Measurements from ENCODE around the gene PRDM9.
"Not testable (repeated sequence)": the region's sequence is repeated elsewhere in the genome, so short reads cannot be mapped to it uniquely, and the experiment has no call there.

Gene PRDM9

DNA sequence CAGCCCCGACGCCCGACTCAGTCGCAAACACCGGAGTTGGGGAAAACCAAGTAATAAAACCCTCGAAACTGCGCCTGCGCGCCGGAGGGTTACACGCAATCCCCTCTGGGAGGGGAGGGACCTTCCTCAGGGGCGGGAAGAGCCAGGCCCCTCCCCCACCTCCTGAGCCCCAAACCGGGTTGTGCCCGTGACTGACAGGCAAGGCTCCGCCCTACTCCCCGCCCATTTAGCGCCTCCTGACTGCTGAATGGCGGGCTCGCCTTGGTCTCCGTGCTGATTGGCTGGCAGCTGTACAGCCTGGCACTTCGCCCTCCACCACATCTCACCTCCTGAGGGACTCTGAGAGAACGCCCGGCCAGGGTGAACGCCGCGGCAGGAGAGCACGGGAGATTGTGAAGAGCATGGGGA, at the start of gene PRDM9:
TSS of gene PRDM9 (plus strand) at position 332 of the 408 bp plus-strand sequence. CDS start 1,425 bp downstream, outside the sequence.
- Histone ChIP-seq H3K27me3 (ENCODE audit: control insufficient read depth, insufficient read depth, low read length) (no peaks in the 10 kb centered on the region), H3K9me3 (ENCODE audit: control insufficient read depth, low read length) (no peaks in the 10 kb centered on the region), H3K4me3 (ENCODE audit: low read length) (no peak within 1 kb of the TSS), H3K4me1 (ENCODE audit: control insufficient read depth, insufficient read depth, low read length) (no peaks in the 10 kb centered on the region), H3K36me3 (ENCODE audit: control insufficient read depth, insufficient read depth, low read length) (no peaks in the 10 kb centered on the region), H3K9ac (ENCODE audit: low read length) (no peak within 1 kb of the TSS)

- Histone ChIP-seq H3K36me3 (ENCODE audit: control insufficient read depth, insufficient read depth, low read length) (no peaks in the 10 kb centered on the region), H3K4me3 (ENCODE audit: low read length) (no peak overlapping the region), H3K27me3 (ENCODE audit: control insufficient read depth, insufficient read depth, low read length) (no peaks in the 10 kb centered on the region), H3K9ac (ENCODE audit: low read length) (no peak overlapping the region), H3K4me1 (ENCODE audit: control insufficient read depth, insufficient read depth, low read length) (no peaks in the 10 kb centered on the region), H3K9me3 (ENCODE audit: control insufficient read depth, low read length) (no peaks in the 10 kb centered on the region)
Measured at GRCh38 chr5:23457780-23458179, 49.6 kb upstream of the PRDM9 start.

- H3K9me3 ChIP-seq (ENCODE audit: control insufficient read depth, low read length), result no peaks in the 10 kb centered on the region
- H3K36me3 ChIP-seq (ENCODE audit: control insufficient read depth, insufficient read depth, low read length), result no peaks in the 10 kb centered on the region
- no peak overlapping the region for H3K9ac ChIP-seq (ENCODE audit: low read length)
- H3K4me3 ChIP-seq (ENCODE audit: low read length), result no peak overlapping the region
- no peaks in the 10 kb centered on the region for H3K27me3 ChIP-seq (ENCODE audit: control insufficient read depth, insufficient read depth, low read length)
- no peaks in the 10 kb centered on the region for H3K4me1 ChIP-seq (ENCODE audit: control insufficient read depth, insufficient read depth, low read length)
Measured at GRCh38 chr5:23459214-23459613, 48.2 kb upstream of the PRDM9 start.

GRCh38 chr5:23461576-23461975, 45.8 kb upstream of the PRDM9 start:
- no peak overlapping the region for H3K9ac ChIP-seq (ENCODE audit: low read length)
- no peak overlapping the region for H3K4me3 ChIP-seq (ENCODE audit: low read length)
- H3K36me3 ChIP-seq (ENCODE audit: control insufficient read depth, insufficient read depth, low read length), result no peaks in the 10 kb centered on the region
- no peaks in the 10 kb centered on the region for H3K9me3 ChIP-seq (ENCODE audit: control insufficient read depth, low read length)
- H3K4me1 ChIP-seq (ENCODE audit: control insufficient read depth, insufficient read depth, low read length), result no peaks in the 10 kb centered on the region
- no peaks in the 10 kb centered on the region for H3K27me3 ChIP-seq (ENCODE audit: control insufficient read depth, insufficient read depth, low read length)

- H3K4me1 ChIP-seq (ENCODE audit: control insufficient read depth, insufficient read depth, low read length), result no peaks in the 10 kb centered on the region
- no peaks in the 10 kb centered on the region for H3K36me3 ChIP-seq (ENCODE audit: control insufficient read depth, insufficient read depth, low read length)
- H3K27me3 ChIP-seq (ENCODE audit: control insufficient read depth, insufficient read depth, low read length), result no peaks in the 10 kb centered on the region
- H3K9me3 ChIP-seq (ENCODE audit: control insufficient read depth, low read length), result no peaks in the 10 kb centered on the region
- no peak overlapping the region for H3K4me3 ChIP-seq (ENCODE audit: low read length)
- H3K9ac ChIP-seq (ENCODE audit: low read length), result no peak overlapping the region
Measured at GRCh38 chr5:23466401-23466912, 41.0 kb upstream of the PRDM9 start.

- no peaks in the 10 kb centered on the region for H3K4me1 ChIP-seq (ENCODE audit: control insufficient read depth, insufficient read depth, low read length)
- no peak overlapping the region for H3K9ac ChIP-seq (ENCODE audit: low read length)
Measured at GRCh38 chr5:23468658-23469057, 38.8 kb upstream of the PRDM9 start.

GRCh38 chr5:23473915-23474314, 33.5 kb upstream of the PRDM9 start:
- Histone ChIP-seq H3K9me3 (ENCODE audit: control insufficient read depth, low read length) (no peaks in the 10 kb centered on the region), H3K4me3 (ENCODE audit: low read length) (no peak overlapping the region), H3K4me1 (ENCODE audit: control insufficient read depth, insufficient read depth, low read length) (no peaks in the 10 kb centered on the region), H3K27me3 (ENCODE audit: control insufficient read depth, insufficient read depth, low read length) (no peaks in the 10 kb centered on the region), H3K9ac (ENCODE audit: low read length) (no peak overlapping the region), H3K36me3 (ENCODE audit: control insufficient read depth, insufficient read depth, low read length) (no peaks in the 10 kb centered on the region)

More at GRCh38 chr5:23468658-23469057, 38.8 kb upstream of the PRDM9 start:
- Histone ChIP-seq H3K4me3 (ENCODE audit: low read length) (no peak overlapping the region), H3K36me3 (ENCODE audit: control insufficient read depth, insufficient read depth, low read length) (no peaks in the 10 kb centered on the region), H3K9me3 (ENCODE audit: control insufficient read depth, low read length) (no peaks in the 10 kb centered on the region), H3K27me3 (ENCODE audit: control insufficient read depth, insufficient read depth, low read length) (no peaks in the 10 kb centered on the region)

DNA sequence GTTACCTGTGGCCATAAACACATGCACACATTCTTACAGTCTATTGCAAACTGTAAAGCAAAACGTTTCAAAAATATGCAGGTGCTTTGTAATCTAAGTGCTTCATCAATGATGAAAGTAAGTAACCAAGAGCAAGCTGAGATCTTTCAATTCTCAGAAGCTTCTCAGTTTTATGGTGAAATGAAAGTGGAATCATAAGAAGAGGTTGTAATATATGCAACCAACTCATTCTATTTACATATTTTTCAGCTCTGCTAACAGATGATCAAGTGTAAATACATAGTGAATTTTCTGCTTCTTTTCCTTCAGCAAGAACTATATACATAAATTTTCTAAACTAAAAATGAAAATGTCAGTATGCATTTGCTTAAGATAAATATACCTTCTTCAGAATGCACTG, 33.1 kb upstream of the PRDM9 start:
- no peaks in the 10 kb centered on the region for H3K9me3 ChIP-seq (ENCODE audit: control insufficient read depth, low read length)
- no peak overlapping the region for H3K4me3 ChIP-seq (ENCODE audit: low read length)
- H3K36me3 ChIP-seq (ENCODE audit: control insufficient read depth, insufficient read depth, low read length), result no peaks in the 10 kb centered on the region
- H3K9ac ChIP-seq (ENCODE audit: low read length), result no peak overlapping the region
- no peaks in the 10 kb centered on the region for H3K27me3 ChIP-seq (ENCODE audit: control insufficient read depth, insufficient read depth, low read length)
- no peaks in the 10 kb centered on the region for H3K4me1 ChIP-seq (ENCODE audit: control insufficient read depth, insufficient read depth, low read length)

DNA sequence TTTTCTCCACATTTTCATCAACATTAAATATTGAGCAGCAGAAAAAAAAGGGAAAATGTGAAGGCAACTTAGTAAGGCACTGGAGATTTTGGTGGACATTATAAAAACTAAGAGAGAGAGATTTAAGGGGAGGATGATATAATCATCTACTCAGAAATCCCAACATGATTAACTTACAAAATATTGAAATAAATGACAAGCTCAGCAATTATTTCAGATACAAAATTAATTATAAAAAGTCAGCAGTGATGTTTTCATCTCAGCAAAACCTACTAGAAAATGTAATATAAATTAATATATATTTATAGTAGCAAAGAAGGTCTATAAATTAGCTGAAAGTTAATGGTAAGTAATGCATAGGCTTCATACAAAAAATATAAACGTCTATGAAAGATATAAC, 30.8 kb upstream of the PRDM9 start:
- H3K4me1 ChIP-seq (ENCODE audit: control insufficient read depth, insufficient read depth, low read length), result no peaks in the 10 kb centered on the region
- H3K4me3 ChIP-seq (ENCODE audit: low read length), result no peak overlapping the region
- no peaks in the 10 kb centered on the region for H3K27me3 ChIP-seq (ENCODE audit: control insufficient read depth, insufficient read depth, low read length)
- no peak overlapping the region for H3K9ac ChIP-seq (ENCODE audit: low read length)
- no peaks in the 10 kb centered on the region for H3K36me3 ChIP-seq (ENCODE audit: control insufficient read depth, insufficient read depth, low read length)
- no peaks in the 10 kb centered on the region for H3K9me3 ChIP-seq (ENCODE audit: control insufficient read depth, low read length)

- Histone ChIP-seq H3K9ac (ENCODE audit: low read length) (no peak overlapping the region), H3K4me3 (ENCODE audit: low read length) (no peak overlapping the region), H3K27me3 (ENCODE audit: control insufficient read depth, insufficient read depth, low read length) (no peaks in the 10 kb centered on the region), H3K36me3 (ENCODE audit: control insufficient read depth, insufficient read depth, low read length) (no peaks in the 10 kb centered on the region), H3K4me1 (ENCODE audit: control insufficient read depth, insufficient read depth, low read length) (no peaks in the 10 kb centered on the region), H3K9me3 (ENCODE audit: control insufficient read depth, low read length) (no peaks in the 10 kb centered on the region)
Measured at GRCh38 chr5:23482642-23483041, 24.8 kb upstream of the PRDM9 start.

- Histone ChIP-seq H3K4me3 (ENCODE audit: low read length) (no peak overlapping the region), H3K9ac (ENCODE audit: low read length) (no peak overlapping the region), H3K36me3 (ENCODE audit: control insufficient read depth, insufficient read depth, low read length) (no peaks in the 10 kb centered on the region), H3K27me3 (ENCODE audit: control insufficient read depth, insufficient read depth, low read length) (no peaks in the 10 kb centered on the region), H3K9me3 (ENCODE audit: control insufficient read depth, low read length) (no peaks in the 10 kb centered on the region), H3K4me1 (ENCODE audit: control insufficient read depth, insufficient read depth, low read length) (no peaks in the 10 kb centered on the region)
Measured at GRCh38 chr5:23483090-23483489, 24.3 kb upstream of the PRDM9 start.

GRCh38 chr5:23484096-23484495, 23.3 kb upstream of the PRDM9 start:
- Histone ChIP-seq H3K27me3 (ENCODE audit: control insufficient read depth, insufficient read depth, low read length) (no peaks in the 10 kb centered on the region), H3K4me3 (ENCODE audit: low read length) (no peak overlapping the region), H3K9ac (ENCODE audit: low read length) (no peak overlapping the region), H3K36me3 (ENCODE audit: control insufficient read depth, insufficient read depth, low read length) (no peaks in the 10 kb centered on the region), H3K9me3 (ENCODE audit: control insufficient read depth, low read length) (no peaks in the 10 kb centered on the region), H3K4me1 (ENCODE audit: control insufficient read depth, insufficient read depth, low read length) (no peaks in the 10 kb centered on the region)

DNA sequence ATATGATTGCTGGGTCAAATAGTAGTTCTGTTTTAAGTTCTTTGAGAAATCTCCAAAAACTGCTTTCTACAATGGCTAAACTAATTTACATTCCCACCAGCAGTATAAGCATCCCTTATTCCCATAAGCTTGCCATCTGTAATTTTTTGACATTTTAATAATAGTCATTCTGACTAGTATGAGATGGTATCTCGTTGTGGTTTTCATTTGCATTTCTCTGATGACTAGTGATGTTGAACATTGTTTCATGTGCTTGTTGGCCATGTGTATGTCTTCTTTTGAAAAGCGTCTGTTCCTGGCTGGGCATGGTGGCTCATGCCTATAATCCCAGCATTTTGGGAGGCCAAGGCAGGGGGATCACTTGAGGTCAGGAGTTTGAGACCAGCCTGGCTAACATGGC, 21.2 kb upstream of the PRDM9 start:
- not testable (repeated sequence) for H3K4me3 ChIP-seq (ENCODE audit: low read length); H3K36me3 ChIP-seq (ENCODE audit: control insufficient read depth, insufficient read depth, low read length); H3K9ac ChIP-seq (ENCODE audit: low read length); H3K9me3 ChIP-seq (ENCODE audit: control insufficient read depth, low read length); H3K4me1 ChIP-seq (ENCODE audit: control insufficient read depth, insufficient read depth, low read length); H3K27me3 ChIP-seq (ENCODE audit: control insufficient read depth, insufficient read depth, low read length)

All from mucosa of stomach (tissue), 1 donor.